Sigmoid colon (tissue), 7 donors: ENCODE data around the gene TLR4. TPM values are rescaled to one million over a fixed set of nuclear protein-coding genes. Genes with fewer than 3 reads are reported as not detected.

Experiments used
- DNase-seq: peaks from one replicate; pipeline ENCODE4 v3.0.0-alpha.2; 2019
- H3K27ac ChIP-seq, 4 donors: fragments of 200-600 bp; sonication (generic); one replicate each; pipeline ENCODE4 v1.5.1; 2016 to 2019; ENCODE audit warnings: mild to moderate bottlenecking in 1 of 4
- H3K27me3 ChIP-seq, 3 donors: fragments of 200-600 bp; sonication (generic); one replicate each; pipeline ENCODE4 v1.5.1; 2019; ENCODE audit warnings: mild to moderate bottlenecking in 1 of 3
- H3K36me3 ChIP-seq, 4 donors: fragments of 200-600 bp; sonication (generic); one replicate each; pipeline ENCODE4 v1.5.1; 2016 to 2019
- H3K4me1 ChIP-seq, 4 donors: fragments of 200-600 bp; sonication (generic); one replicate each; pipeline ENCODE4 v1.5.1; 2017 to 2019
- H3K4me3 ChIP-seq, 4 donors: fragments of 200-600 bp; sonication (generic); one replicate each; pipeline ENCODE4 v1.5.1; 2017 to 2019; ENCODE audit warnings: mild to moderate bottlenecking in 2 of 4, moderate library complexity in 1 of 4
- H3K9me3 ChIP-seq, 4 donors: fragments of 200-600 bp in 3 of 4; sonication (generic) in 3 of 4; one replicate each; pipeline versions ENCODE4 v1.5.1 to v1.6.1; 2013 to 2019
- CTCF ChIP-seq, 4 experiments: fragments of 450-650 bp in 3 of 4; fragments of 200-600 bp in 1 of 4; IDR thresholded peaks; one replicate each; pipeline ENCODE4 v1.5.1; 2016 to 2019; ENCODE audit warnings: antibody characterized with exemption in 4 of 4, mild to moderate bottlenecking in 3 of 4, moderate library complexity in 2 of 4
- EP300 ChIP-seq, 4 donors: sonication (generic); formaldehyde crosslinking; IDR thresholded peaks; one replicate each; pipeline ENCODE4 v1.6.1; 2017; ENCODE audit warnings: antibody characterized with exemption in 4 of 4
- POLR2A ChIP-seq, 2 donors: fragments of 450-650 bp; IDR thresholded peaks; one replicate each; pipeline ENCODE4 v1.6.1; 2016; ENCODE audit warnings: antibody characterized with exemption in 2 of 2, mild to moderate bottlenecking in 2 of 2, moderate library complexity in 2 of 2
- POLR2AphosphoS5 ChIP-seq, 4 donors: sonication (generic); formaldehyde crosslinking; IDR thresholded peaks; one replicate each; pipeline ENCODE4 v1.6.1; 2017; ENCODE audit warnings: antibody characterized with exemption in 4 of 4
- WGBS, 2 donors: extraction: QIAGEN DNeasy Blood & Tissue Kit; methylation state at CpG; one replicate each; pipeline ENCODE4 v1.1.7; 2013; 5-methylcytosine and 5-hydroxymethylcytosine counted together
- intact Hi-C: fragments of 100-400 bp; cut with DNase I; formaldehyde crosslinking; loops from one replicate; pipeline ENCODE4 v1.15.1; 2023
- polyA plus RNA-seq, 3 donors: library from polyadenylated mRNA; stranded (reverse); fragments of 200-250 nt; gene quantifications; one replicate each; pipeline ENCODE4 v1.2.3, GENCODE V29; 2013
- total RNA-seq, 4 donors: library from RNA; depleted of rRNA; stranded (reverse); fragments of >200 nt; gene quantifications; one replicate each; pipeline ENCODE4 v1.1.0, GENCODE V29; 2016
- donor health status: healthy with polysubstance abuse.
- donor health status: Bipolar disorder and iron deficiency.
- donor health status: healthy.

The TLR4 gene
- total and polyA plus RNA-seq, 7 donors, result 4.0 to 24.6 (median 10.5) TPM

- 20 to 82% methylated on average over 1 of the region's 1 CpG for WGBS, 2 donors
- Histone ChIP-seq H3K9me3 (no peaks in the 10 kb centered on the region), H3K36me3 (no peaks in the 10 kb centered on the region), H3K4me3 (no peak overlapping the region), H3K4me1 (no peaks in the 10 kb centered on the region), H3K27ac (no peak overlapping the region), H3K27me3 (no peaks in the 10 kb centered on the region)
- no peak for DNase-seq
- TF ChIP-seq EP300 (IDR thresholded peaks at IDR 0.05), result no peak
- TF ChIP-seq POLR2AphosphoS5 (IDR thresholded peaks at IDR 0.05), result no peak
- no peak for TF ChIP-seq POLR2A (IDR thresholded peaks at IDR 0.05)
- TF ChIP-seq CTCF (IDR thresholded peaks at IDR 0.05), result no peak
- intact Hi-C loops, result loop anchor here (5.0 kb wide), 1 partner anchor 56 kb away; no protein-coding TSS in a partner anchor
Measured at GRCh38 chr9:117733465-117733864, 29.3 kb downstream of the TLR4 start.

GRCh38 chr9:117734082-117734481, 29.9 kb downstream of the TLR4 start:
- TF ChIP-seq POLR2AphosphoS5 (IDR thresholded peaks at IDR 0.05), result no peak
- TF ChIP-seq EP300 (IDR thresholded peaks at IDR 0.05), result no peak
- TF ChIP-seq CTCF (IDR thresholded peaks at IDR 0.05), result no peak
- TF ChIP-seq POLR2A (IDR thresholded peaks at IDR 0.05), result no peak
- WGBS, 2 donors, result 68 to 83% methylated on average over 3 of the region's 3 CpGs
- no peak overlapping the region for H3K4me3 ChIP-seq
- no peaks in the 10 kb centered on the region for H3K36me3 ChIP-seq
- no peak overlapping the region for H3K27ac ChIP-seq
- H3K9me3 ChIP-seq, result no peaks in the 10 kb centered on the region
- H3K27me3 ChIP-seq, result no peaks in the 10 kb centered on the region
- no peaks in the 10 kb centered on the region for H3K4me1 ChIP-seq
- intact Hi-C loops, result loop anchor here (5.0 kb wide), 1 partner anchor 57 kb away; no protein-coding TSS in a partner anchor
- no peak for DNase-seq

GRCh38 chr9:117734523-117735314, 30.5 kb downstream of the TLR4 start:
- intact Hi-C loops, result loop anchor here (5.0 kb wide), 1 partner anchor 57 kb away; no protein-coding TSS in a partner anchor
- Histone ChIP-seq H3K36me3 (no peaks in the 10 kb centered on the region), H3K9me3 (no peaks in the 10 kb centered on the region), H3K27me3 (no peaks in the 10 kb centered on the region), H3K4me1 (no peaks in the 10 kb centered on the region), H3K27ac (no peak overlapping the region), H3K4me3 (no peak overlapping the region)
- DNase-seq, result no peak
- no peak for TF ChIP-seq POLR2AphosphoS5 (IDR thresholded peaks at IDR 0.05)
- no peak for TF ChIP-seq EP300 (IDR thresholded peaks at IDR 0.05)
- no peak for TF ChIP-seq CTCF (IDR thresholded peaks at IDR 0.05)
- no peak for TF ChIP-seq POLR2A (IDR thresholded peaks at IDR 0.05)
- WGBS, 2 donors, result 66 to 83% methylated on average over 2 of the region's 2 CpGs

GRCh38 chr9:117737721-117738226, 33.6 kb downstream of the TLR4 start:
- intact Hi-C loops, result no loop called here
- H3K4me3 ChIP-seq, result no peak overlapping the region
- no peaks in the 10 kb centered on the region for H3K4me1 ChIP-seq
- H3K36me3 ChIP-seq, result no peaks in the 10 kb centered on the region
- no peak overlapping the region for H3K27ac ChIP-seq
- WGBS, 2 donors, result 60 to 77% methylated on average over 7 of the region's 7 CpGs
- no peaks in the 10 kb centered on the region for H3K27me3 ChIP-seq
- TF ChIP-seq POLR2A (IDR thresholded peaks at IDR 0.05) (no peak), CTCF (IDR thresholded peaks at IDR 0.05) (no peak), POLR2AphosphoS5 (IDR thresholded peaks at IDR 0.05) (no peak), EP300 (IDR thresholded peaks at IDR 0.05) (no peak)
- H3K9me3 ChIP-seq, result no peaks in the 10 kb centered on the region
- no peak for DNase-seq
